ENCODE measurements around the gene FAM131A.
"Not testable (repeated sequence)": the region's sequence is repeated elsewhere in the genome, so short reads cannot be mapped to it uniquely, and the experiment has no call there.

FAM131A gene

DNA sequence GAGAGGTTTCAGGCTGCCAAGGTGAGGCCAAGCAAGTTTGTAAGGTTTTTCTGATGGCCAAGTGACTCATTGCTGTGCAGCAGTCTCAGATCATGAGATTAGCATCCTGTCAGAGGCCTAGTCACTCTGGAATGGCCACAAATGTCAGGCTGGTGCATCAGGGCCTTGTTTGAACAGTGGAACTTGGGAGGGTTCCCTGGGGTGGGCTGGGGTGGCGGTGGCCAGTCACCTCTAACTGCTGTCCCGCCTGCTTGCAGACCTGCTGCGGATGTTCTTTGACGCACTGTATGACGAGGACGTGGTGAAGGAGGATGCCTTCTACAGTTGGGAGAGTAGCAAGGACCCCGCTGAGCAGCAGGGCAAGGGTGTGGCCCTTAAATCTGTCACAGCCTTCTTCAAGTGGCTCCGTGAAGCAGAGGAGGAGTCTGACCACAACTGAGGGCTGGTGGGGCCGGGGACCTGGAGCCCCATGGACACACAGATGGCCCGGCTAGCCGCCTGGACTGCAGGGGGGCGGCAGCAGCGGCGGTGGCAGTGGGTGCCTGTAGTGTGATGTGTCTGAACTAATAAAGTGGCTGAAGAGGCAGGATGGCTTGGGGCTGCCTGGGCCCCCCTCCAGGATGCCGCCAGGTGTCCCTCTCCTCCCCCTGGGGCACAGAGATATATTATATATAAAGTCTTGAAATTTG is 2.8 kb upstream of the FAM131A start:
- Histone ChIP-seq H3K27me3 (ENCODE audit: insufficient read depth, low read length) (no peaks in the 10 kb centered on the region), H3K9me3 (ENCODE audit: insufficient read depth, low read depth, low read length) (no peaks in the 10 kb centered on the region), H3K27ac (ENCODE audit: low read depth, low read length) (peak overlapping the region; percentile 97; the same call in 1 of the 2 replicates), H3K9ac (ENCODE audit: low read depth, low read length) (no peak overlapping the region), H3K4me3 (ENCODE audit: low read length) (no peak overlapping the region), H3K4me1 (ENCODE audit: insufficient read depth, low read length) (peaks cover 16% of the 10 kb centered on the region; the same call in 1 of the 2 replicates), H3K36me3 (ENCODE audit: insufficient read depth, low read length) (peaks cover 53% of the 10 kb centered on the region)
- WGBS = 91% methylated on average over 14 of the region's 15 CpGs

DNA sequence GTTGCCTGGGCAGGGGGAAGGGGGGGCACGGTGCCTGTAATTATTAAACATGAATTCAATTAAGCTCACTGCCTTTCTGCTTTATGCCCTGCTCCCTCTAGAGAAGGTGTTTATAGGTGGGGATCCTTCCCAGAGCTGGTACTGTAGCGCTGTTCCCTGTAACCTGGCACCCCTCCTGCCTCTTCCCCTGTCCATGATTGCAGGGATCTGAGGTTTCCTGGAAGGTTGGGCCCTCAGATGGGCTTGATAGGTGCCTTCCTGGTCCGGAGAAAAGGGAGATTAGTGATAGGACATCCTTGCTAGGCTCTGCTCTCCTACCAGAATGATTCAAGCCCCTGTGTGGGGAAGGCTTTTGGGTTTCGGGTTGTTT is 2.1 kb upstream of the FAM131A start:
- H3K4me1 ChIP-seq (ENCODE audit: insufficient read depth, low read length) = peaks cover 16% of the 10 kb centered on the region; the same call in 1 of the 2 replicates
- no peak overlapping the region for H3K9ac ChIP-seq (ENCODE audit: low read depth, low read length)
- WGBS = 74% methylated on average over 3 of the region's 4 CpGs
- H3K4me3 ChIP-seq (ENCODE audit: low read length) = peak overlapping the region; percentile 83
- no peaks in the 10 kb centered on the region for H3K27me3 ChIP-seq (ENCODE audit: insufficient read depth, low read length)
- H3K27ac ChIP-seq (ENCODE audit: low read depth, low read length) = peak overlapping the region; percentile 97
- H3K36me3 ChIP-seq (ENCODE audit: insufficient read depth, low read length) = peaks cover 46% of the 10 kb centered on the region
- H3K9me3 ChIP-seq (ENCODE audit: insufficient read depth, low read depth, low read length) = no peaks in the 10 kb centered on the region

DNA sequence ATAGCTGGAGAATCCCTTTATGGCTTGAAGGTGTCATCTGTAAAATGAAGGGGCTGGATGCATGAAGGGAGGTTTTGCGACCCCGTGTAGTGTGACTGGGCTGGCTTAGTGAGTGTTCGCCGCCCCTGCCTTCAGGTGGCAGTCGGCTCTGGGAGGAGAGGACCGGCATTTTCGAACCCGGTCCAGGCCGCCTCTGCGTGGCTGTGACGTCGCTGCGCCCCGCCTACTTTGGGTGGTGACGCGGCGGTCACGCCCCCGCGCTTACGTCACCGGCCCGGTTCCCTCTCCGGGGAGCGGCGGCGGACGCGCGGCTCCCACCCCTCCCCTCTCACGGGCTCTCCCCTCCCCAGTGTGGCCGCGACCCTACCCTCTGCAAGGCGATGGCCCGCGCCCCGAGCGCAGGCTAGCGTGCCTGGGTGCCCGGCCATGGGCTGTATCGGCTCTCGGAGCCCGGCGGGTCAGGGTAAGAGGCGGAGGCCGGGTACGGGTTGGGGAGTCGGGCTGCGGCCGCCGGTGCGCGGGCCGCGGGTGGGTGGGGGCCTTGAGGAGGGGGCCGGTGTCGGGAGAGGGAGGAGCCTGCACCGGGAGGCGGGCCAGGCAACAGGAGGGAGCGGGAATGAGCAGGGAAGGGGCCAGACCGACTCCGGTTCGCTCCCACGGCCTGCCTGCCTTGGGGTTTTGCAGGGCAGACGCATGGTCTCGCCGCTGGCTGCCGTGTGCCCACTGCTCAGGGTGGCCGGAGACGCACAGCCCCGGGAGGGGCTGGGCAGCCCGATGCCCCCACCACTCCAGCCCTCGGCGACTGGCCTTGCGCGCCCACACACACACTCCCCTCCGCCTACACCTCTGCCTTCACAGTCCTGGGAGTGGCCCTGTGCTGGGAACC is 1.5 kb upstream of the FAM131A start:
- H3K27me3 ChIP-seq (ENCODE audit: insufficient read depth, low read length) = no peaks in the 10 kb centered on the region
- peak overlapping the region; percentile 97 for H3K27ac ChIP-seq (ENCODE audit: low read depth, low read length)
- WGBS = 1% methylated on average over 77 of the region's 77 CpGs
- peaks cover 16% of the 10 kb centered on the region; the same call in 1 of the 2 replicates for H3K4me1 ChIP-seq (ENCODE audit: insufficient read depth, low read length)
- peaks cover 42% of the 10 kb centered on the region for H3K36me3 ChIP-seq (ENCODE audit: insufficient read depth, low read length)
- no peaks in the 10 kb centered on the region for H3K9me3 ChIP-seq (ENCODE audit: insufficient read depth, low read depth, low read length)
- H3K9ac ChIP-seq (ENCODE audit: low read depth, low read length) = peak overlapping the region; percentile 80
- peak overlapping the region; percentile 83 for H3K4me3 ChIP-seq (ENCODE audit: low read length)

DNA sequence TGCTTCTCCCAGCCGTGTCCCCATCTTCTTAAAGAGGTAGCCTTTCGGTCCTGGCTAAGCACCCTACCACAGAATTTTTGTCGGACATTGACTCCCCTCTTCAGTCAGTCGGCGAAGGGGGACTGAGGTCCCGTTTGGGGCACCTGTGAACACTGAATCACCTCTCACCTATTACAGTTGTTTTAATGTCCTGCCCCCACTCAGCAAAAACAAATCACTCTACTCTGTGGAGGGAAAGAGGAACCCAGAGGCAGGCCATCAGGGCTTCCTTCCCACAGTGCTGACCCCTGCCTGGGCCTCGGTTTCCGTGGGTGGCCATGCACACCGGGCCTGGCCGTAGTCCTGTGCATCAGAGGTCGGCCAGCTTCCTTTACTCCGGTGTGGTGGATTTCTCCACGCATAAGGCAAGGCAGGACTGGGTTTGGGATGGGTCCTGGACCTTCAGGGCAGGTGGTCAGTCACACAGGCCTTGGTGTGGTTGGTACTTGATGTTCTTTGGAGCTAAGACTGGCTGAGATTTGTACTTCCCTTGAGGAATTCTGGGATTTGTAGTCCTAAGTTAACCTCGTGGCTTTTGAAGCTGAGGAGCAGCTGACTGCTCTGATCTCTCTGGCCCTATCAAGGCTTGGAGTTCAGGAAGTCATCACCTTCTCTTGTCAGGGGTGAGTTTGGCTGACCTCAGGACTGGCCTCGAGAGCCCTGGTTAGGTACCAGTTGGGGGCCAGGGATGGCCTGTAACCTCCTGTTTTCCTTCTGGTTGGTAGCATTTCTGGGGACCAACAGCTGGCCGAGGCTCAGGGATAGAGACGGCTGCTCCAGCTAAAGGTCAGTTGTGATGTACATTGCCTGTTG is 627 bp upstream of the FAM131A start:
- no peaks in the 10 kb centered on the region for H3K9me3 ChIP-seq (ENCODE audit: insufficient read depth, low read depth, low read length)
- peak overlapping the region; percentile 97; the same call in 1 of the 2 replicates for H3K27ac ChIP-seq (ENCODE audit: low read depth, low read length)
- 40% methylated on average over 17 of the region's 17 CpGs for WGBS
- H3K9ac ChIP-seq (ENCODE audit: low read depth, low read length) = peak overlapping the region; percentile 80
- H3K27me3 ChIP-seq (ENCODE audit: insufficient read depth, low read length) = no peaks in the 10 kb centered on the region
- peak overlapping the region; percentile 83 for H3K4me3 ChIP-seq (ENCODE audit: low read length)
- H3K4me1 ChIP-seq (ENCODE audit: insufficient read depth, low read length) = peaks cover 16% of the 10 kb centered on the region; the same call in 1 of the 2 replicates
- peaks cover 37% of the 10 kb centered on the region for H3K36me3 ChIP-seq (ENCODE audit: insufficient read depth, low read length)

DNA sequence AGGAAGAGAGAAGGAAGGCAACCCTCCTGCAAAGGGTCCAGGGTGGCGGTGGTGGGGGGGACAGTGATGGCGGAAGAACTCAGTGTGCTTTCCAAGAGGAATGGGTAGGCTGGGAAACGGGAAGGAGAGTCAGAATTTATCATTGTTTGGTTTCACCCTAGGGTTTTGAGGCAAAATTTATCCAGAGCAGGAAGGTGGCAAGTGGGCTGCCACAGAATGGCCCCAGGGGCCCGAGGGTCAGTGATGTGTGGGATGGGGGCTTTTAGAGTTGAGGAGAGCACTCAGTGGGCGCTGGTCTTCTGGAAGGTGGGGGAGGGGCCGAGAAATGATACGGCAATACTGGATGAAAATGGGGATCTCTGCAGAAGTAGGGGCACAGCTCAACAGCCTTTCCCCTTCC is 581 bp downstream of the FAM131A start:
- no peak overlapping the region for H3K27ac ChIP-seq (ENCODE audit: low read depth, low read length)
- peaks cover 16% of the 10 kb centered on the region; the same call in 1 of the 2 replicates for H3K4me1 ChIP-seq (ENCODE audit: insufficient read depth, low read length)
- 85% methylated on average over 7 of the region's 7 CpGs for WGBS
- no peaks in the 10 kb centered on the region for H3K27me3 ChIP-seq (ENCODE audit: insufficient read depth, low read length)
- 0 out of 2 replicates have a peak overlapping the region, but pooled peaks have one; percentile 5 for H3K9ac ChIP-seq (ENCODE audit: low read depth, low read length)
- H3K9me3 ChIP-seq (ENCODE audit: insufficient read depth, low read depth, low read length) = no peaks in the 10 kb centered on the region
- peaks cover 35% of the 10 kb centered on the region for H3K36me3 ChIP-seq (ENCODE audit: insufficient read depth, low read length)
- H3K4me3 ChIP-seq (ENCODE audit: low read length) = peak overlapping the region; percentile 38

DNA sequence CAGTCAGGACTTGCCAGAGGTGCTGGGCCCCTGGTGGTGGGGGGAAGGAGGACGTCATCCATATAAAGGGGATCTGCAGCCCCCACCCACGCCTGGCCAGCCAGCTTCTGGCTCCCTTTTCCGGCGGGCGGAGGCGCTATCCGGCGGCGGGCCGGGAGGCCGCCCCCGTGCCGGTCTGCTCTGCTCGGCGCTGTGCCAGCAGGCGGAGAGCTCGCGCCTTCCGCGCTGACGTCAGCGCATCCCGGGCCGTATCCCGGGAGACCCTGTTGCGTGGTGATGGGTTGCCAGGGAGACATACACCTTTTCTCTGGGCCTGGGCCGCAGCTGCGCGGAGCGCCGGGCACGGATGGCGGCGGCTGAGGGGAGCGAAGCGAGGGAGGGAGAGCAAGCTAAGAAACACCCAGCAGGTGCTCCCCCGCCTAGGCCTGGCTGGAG is 1.1 kb downstream of the FAM131A start:
- 0 out of 2 replicates have a peak overlapping the region, but pooled peaks have one; percentile 5 for H3K9ac ChIP-seq (ENCODE audit: low read depth, low read length)
- peak overlapping the region; percentile 38 for H3K4me3 ChIP-seq (ENCODE audit: low read length)
- no peak overlapping the region for H3K27ac ChIP-seq (ENCODE audit: low read depth, low read length)
- H3K36me3 ChIP-seq (ENCODE audit: insufficient read depth, low read length) = peaks cover 33% of the 10 kb centered on the region
- H3K27me3 ChIP-seq (ENCODE audit: insufficient read depth, low read length) = no peaks in the 10 kb centered on the region
- peaks cover 16% of the 10 kb centered on the region; the same call in 1 of the 2 replicates for H3K4me1 ChIP-seq (ENCODE audit: insufficient read depth, low read length)
- no peaks in the 10 kb centered on the region for H3K9me3 ChIP-seq (ENCODE audit: insufficient read depth, low read depth, low read length)
- WGBS = 81% methylated on average over 37 of the region's 37 CpGs

DNA sequence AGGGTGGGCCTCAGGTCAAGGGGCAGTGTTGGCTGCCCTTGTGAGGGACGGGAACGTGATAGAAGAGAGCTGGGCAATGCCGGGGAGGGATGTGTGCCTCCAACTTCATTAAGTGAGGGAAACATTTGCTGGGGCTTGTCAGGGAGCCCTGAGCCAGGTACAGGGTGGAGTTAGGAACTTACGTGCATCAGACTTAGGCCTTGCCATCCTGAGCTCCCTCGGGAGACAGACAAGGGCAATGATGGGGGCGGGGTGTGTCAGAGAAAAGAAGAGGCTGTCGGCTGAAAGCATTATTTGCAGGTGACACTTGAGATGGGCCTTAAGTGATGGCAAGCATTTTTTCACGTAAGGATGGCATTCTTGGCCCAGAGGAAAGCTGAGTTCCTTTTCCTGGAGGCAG is 1.6 kb downstream of the FAM131A start:
- Histone ChIP-seq H3K27me3 (ENCODE audit: insufficient read depth, low read length) (no peaks in the 10 kb centered on the region), H3K27ac (ENCODE audit: low read depth, low read length) (no peak overlapping the region), H3K4me3 (ENCODE audit: low read length) (peak overlapping the region; percentile 38), H3K9ac (ENCODE audit: low read depth, low read length) (no peak overlapping the region), H3K4me1 (ENCODE audit: insufficient read depth, low read length) (peaks cover 16% of the 10 kb centered on the region; the same call in 1 of the 2 replicates), H3K36me3 (ENCODE audit: insufficient read depth, low read length) (peaks cover 30% of the 10 kb centered on the region), H3K9me3 (ENCODE audit: insufficient read depth, low read depth, low read length) (no peaks in the 10 kb centered on the region)
- 80% methylated on average over 8 of the region's 8 CpGs for WGBS

DNA sequence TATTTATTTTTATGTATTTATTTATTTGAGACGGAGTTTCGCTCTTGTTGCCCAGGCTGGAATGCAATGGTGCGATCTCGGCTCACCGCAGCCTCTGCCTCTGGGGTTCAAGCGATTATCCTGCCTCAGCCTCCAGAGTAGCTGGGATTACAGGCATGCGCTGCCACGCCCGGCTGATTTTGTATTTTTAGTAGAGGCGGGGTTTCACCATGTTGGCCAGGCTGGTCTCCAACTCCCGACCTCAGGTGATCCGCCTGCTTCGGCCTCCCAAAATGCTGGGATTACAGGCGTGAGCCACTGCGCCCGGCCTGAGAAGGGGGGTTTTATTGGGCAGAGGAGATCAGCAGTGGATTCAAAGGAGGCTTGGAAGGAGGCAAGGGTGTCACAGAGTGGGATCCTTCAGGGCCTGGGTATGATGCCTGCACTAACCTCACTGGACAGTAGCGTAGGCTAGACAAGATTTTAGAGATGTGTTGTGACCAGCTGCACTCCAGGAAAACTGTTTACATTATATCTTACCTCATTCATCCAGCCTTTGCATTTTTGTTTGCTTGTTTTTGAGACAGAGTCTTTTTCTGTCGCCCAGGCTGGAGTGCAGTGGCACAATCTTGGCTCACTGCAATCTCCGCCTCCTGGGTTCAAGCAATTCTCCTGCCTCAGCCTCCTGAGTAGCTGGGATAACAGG is 2.2 kb downstream of the FAM131A start:
- H3K36me3 ChIP-seq (ENCODE audit: insufficient read depth, low read length) = peaks cover 28% of the 10 kb centered on the region
- H3K9me3 ChIP-seq (ENCODE audit: insufficient read depth, low read depth, low read length) = not testable (repeated sequence)

DNA sequence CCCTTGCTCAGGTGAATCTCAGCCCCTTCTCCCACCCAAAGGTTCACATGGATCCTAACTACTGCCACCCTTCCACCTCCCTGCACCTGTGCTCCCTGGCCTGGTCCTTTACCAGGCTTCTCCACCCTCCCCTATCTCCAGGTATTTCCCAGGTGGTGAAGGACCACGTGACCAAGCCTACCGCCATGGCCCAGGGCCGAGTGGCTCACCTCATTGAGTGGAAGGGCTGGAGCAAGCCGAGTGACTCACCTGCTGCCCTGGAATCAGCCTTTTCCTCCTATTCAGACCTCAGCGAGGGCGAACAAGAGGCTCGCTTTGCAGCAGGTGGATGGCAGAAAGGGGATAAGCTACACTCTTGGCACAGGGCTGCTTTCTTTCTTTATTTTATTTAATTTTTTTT is 4.5 kb downstream of the FAM131A start:
- no peak overlapping the region for H3K9ac ChIP-seq (ENCODE audit: low read depth, low read length)
- WGBS = 96% methylated on average over 7 of the region's 7 CpGs
- H3K4me1 ChIP-seq (ENCODE audit: insufficient read depth, low read length) = peaks cover 22% of the 10 kb centered on the region
- H3K27ac ChIP-seq (ENCODE audit: low read depth, low read length) = no peak overlapping the region
- no peaks in the 10 kb centered on the region for H3K27me3 ChIP-seq (ENCODE audit: insufficient read depth, low read length)
- H3K4me3 ChIP-seq (ENCODE audit: low read length) = no peak overlapping the region
- H3K9me3 ChIP-seq (ENCODE audit: insufficient read depth, low read depth, low read length) = no peaks in the 10 kb centered on the region
- H3K36me3 ChIP-seq (ENCODE audit: insufficient read depth, low read length) = peaks cover 28% of the 10 kb centered on the region

More for the DNA sequence above, 2.2 kb downstream of the FAM131A start:
- H3K4me3 ChIP-seq (ENCODE audit: low read length); H3K27me3 ChIP-seq (ENCODE audit: insufficient read depth, low read length); H3K9ac ChIP-seq (ENCODE audit: low read depth, low read length); H3K27ac ChIP-seq (ENCODE audit: low read depth, low read length): not testable (repeated sequence)
- H3K4me1 ChIP-seq (ENCODE audit: insufficient read depth, low read length) = peaks cover 16% of the 10 kb centered on the region; the same call in 1 of the 2 replicates
- 92% methylated on average over 19 of the region's 19 CpGs for WGBS

DNA sequence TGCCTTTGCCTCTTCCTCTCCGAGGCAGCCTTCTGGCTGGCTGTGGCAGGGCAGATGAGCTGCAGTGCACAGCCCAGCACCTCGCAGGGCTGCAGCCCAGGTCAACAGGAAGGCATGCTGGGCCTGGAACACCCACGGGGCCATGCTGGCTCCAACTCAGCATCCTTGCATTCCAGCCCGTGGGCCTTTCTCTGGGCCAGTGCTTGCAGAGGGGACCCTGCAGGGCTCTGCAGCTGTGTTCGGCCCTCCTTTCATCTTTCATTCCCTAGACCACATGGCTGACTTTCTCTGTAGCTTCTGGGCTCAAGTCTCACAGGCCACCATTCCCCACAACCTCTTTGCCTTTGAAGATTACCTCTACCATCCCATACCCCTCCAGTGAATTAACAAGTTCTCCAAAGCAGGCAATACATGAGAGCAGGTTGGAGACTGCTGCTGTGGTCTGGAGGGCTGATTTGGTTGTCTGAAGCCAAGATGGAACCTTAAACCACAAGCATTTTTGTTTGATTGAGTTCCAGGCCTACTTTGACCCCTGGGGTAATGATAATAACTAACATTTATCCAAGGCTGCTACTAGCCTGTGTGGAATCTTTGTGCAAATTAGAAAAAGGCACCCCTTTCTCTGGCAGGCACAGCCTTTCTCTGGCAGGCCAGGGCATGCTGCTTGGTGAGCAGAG is 5.9 kb downstream of the FAM131A start:
- H3K4me1 ChIP-seq (ENCODE audit: insufficient read depth, low read length) = peaks cover 15% of the 10 kb centered on the region
- WGBS = 83% methylated on average over 5 of the region's 5 CpGs
- no peaks in the 10 kb centered on the region for H3K9me3 ChIP-seq (ENCODE audit: insufficient read depth, low read depth, low read length)
- no peak overlapping the region for H3K9ac ChIP-seq (ENCODE audit: low read depth, low read length)
- no peaks in the 10 kb centered on the region for H3K27me3 ChIP-seq (ENCODE audit: insufficient read depth, low read length)
- H3K36me3 ChIP-seq (ENCODE audit: insufficient read depth, low read length) = peaks cover 30% of the 10 kb centered on the region
- H3K4me3 ChIP-seq (ENCODE audit: low read length) = no peak overlapping the region
- H3K27ac ChIP-seq (ENCODE audit: low read depth, low read length) = no peak overlapping the region

All from HUES64 (cell line).